Measurements from ENCODE around the gene PNPLA5. TPM values are rescaled to one million over a fixed set of nuclear protein-coding genes. Genes with fewer than 3 reads are reported as not detected.

The PNPLA5 gene
- total and polyA plus RNA-seq, 4 donors, result not detected

DNA sequence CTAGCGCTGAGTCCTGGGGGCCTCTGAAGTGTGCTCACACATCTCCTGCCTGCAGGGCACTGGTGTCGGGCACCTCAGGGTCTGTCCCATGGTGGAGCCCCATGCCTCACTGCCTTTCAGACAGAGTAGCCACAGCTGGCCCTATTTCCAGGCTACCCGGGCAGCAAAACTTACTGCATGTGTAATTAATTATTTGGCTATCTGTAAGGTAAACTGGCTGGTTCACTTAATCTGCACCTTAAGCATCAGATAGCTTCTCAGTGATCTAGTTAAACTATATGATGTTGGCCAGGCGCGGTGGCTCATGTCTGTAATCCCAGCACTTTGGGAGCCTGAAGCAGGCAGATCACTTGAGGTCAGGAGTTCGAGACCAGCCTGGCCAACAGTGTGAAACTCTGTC lies 37.1 kb upstream of the PNPLA5 start:
- DNase-seq, result no peak
- Histone ChIP-seq H3K4me3 (no peak overlapping the region), H3K27me3 (ENCODE audit: control insufficient read depth in 3 of 3, insufficient read depth in 3 of 3, low read length in 2 of 3) (peaks cover 0 to 4% (median 0%) of the 10 kb centered on the region in 3 donors), H3K27ac (ENCODE audit: low read depth in 1 of 2, low read length in 1 of 2) (no peak overlapping the region), H3K9ac (ENCODE audit: insufficient read depth in 1 of 2, low read length in 2 of 2) (no peak overlapping the region), H3K4me1 (ENCODE audit: control insufficient read depth in 5 of 5, insufficient read depth in 5 of 5, low read length in 5 of 5) (peaks cover 0 to 5% (median 0%) of the 10 kb centered on the region in 5 donors), H3K36me3 (ENCODE audit: control insufficient read depth in 4 of 4, insufficient read depth in 4 of 4, low read length in 4 of 4) (no peaks in the 10 kb centered on the region), H3K9me3 (ENCODE audit: control insufficient read depth in 4 of 4, insufficient read depth in 3 of 4, low read length in 3 of 4) (no peaks in the 10 kb centered on the region)
- TF ChIP-seq, protein P1, sequence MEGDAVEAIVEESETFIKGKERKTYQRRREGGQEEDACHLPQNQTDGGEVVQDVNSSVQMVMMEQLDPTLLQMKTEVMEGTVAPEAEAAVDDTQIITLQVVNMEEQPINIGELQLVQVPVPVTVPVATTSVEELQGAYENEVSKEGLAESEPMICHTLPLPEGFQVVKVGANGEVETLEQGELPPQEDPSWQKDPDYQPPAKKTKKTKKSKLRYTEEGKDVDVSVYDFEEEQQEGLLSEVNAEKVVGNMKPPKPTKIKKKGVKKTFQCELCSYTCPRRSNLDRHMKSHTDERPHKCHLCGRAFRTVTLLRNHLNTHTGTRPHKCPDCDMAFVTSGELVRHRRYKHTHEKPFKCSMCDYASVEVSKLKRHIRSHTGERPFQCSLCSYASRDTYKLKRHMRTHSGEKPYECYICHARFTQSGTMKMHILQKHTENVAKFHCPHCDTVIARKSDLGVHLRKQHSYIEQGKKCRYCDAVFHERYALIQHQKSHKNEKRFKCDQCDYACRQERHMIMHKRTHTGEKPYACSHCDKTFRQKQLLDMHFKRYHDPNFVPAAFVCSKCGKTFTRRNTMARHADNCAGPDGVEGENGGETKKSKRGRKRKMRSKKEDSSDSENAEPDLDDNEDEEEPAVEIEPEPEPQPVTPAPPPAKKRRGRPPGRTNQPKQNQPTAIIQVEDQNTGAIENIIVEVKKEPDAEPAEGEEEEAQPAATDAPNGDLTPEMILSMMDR (IDR thresholded peaks at IDR 0.05; ENCODE audit: control extremely low read depth, extremely low read depth), result no peak
- ATAC-seq (ENCODE audit: insufficient read depth, low FRiP score), result no peak
- 88% methylated on average over 6 of the region's 6 CpGs for WGBS, 2 donors

DNA sequence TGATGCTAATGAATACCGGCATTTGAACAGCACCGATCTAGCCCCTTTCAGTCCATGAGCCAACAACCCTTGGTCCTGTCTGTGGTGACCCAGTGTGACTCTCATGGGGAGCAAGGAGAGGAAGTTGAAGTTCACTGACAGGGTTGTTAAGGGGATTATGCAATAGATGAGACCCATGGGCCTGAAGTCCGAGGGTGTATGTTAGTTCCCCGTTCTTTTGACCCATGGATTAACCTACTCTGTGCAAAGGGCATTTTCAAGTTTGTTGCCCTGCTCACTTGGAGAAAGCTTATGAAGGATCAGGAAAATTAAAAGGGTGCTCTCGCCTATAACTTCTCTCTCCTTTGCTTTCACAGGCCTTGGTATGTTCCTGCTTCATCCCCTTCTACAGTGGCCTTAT lies 36.7 kb upstream of the PNPLA5 start:
- no peak overlapping the region for H3K4me3 ChIP-seq
- no peaks in the 10 kb centered on the region for H3K9me3 ChIP-seq (ENCODE audit: control insufficient read depth in 4 of 4, insufficient read depth in 3 of 4, low read length in 3 of 4)
- H3K4me1 ChIP-seq (ENCODE audit: control insufficient read depth in 5 of 5, insufficient read depth in 5 of 5, low read length in 5 of 5), result peaks cover 0 to 6% (median 0%) of the 10 kb centered on the region in 5 donors
- TF ChIP-seq, protein P1 (IDR thresholded peaks at IDR 0.05; ENCODE audit: control extremely low read depth, extremely low read depth), result no peak
- no peak overlapping the region for H3K27ac ChIP-seq (ENCODE audit: low read depth in 1 of 2, low read length in 1 of 2)
- WGBS, 2 donors, result 56 to 78% methylated on average over 5 of the region's 5 CpGs
- no peak overlapping the region for H3K9ac ChIP-seq (ENCODE audit: insufficient read depth in 1 of 2, low read length in 2 of 2)
- no peak for DNase-seq
- H3K27me3 ChIP-seq (ENCODE audit: control insufficient read depth in 3 of 3, insufficient read depth in 3 of 3, low read length in 2 of 3), result peaks cover 0 to 4% (median 0%) of the 10 kb centered on the region in 3 donors
- no peaks in the 10 kb centered on the region for H3K36me3 ChIP-seq (ENCODE audit: control insufficient read depth in 4 of 4, insufficient read depth in 4 of 4, low read length in 4 of 4)
- no peak for ATAC-seq (ENCODE audit: insufficient read depth, low FRiP score)

DNA sequence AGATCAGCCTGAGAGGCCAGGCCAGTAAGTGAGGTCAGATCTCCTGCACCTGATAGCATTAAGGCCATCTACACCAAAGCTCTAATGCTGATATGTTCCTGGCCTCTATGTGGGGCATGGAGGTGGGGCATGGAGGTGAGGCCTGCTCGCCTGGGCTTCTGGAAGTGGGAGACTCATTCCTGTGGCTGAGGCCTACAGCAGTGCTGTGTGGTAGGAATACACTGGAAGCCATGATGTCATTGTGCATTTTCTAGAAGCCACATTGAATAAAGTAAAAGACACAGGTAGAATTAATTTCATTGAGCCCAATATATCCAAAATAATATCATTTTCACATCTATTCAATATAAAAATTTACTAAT lies 34.5 kb upstream of the PNPLA5 start:
- Histone ChIP-seq H3K4me3 (no peak overlapping the region), H3K36me3 (ENCODE audit: control insufficient read depth in 4 of 4, insufficient read depth in 4 of 4, low read length in 4 of 4) (no peaks in the 10 kb centered on the region), H3K27me3 (ENCODE audit: control insufficient read depth in 3 of 3, insufficient read depth in 3 of 3, low read length in 2 of 3) (peaks cover 0 to 4% (median 0%) of the 10 kb centered on the region in 3 donors), H3K9ac (ENCODE audit: insufficient read depth in 1 of 2, low read length in 2 of 2) (no peak overlapping the region), H3K27ac (ENCODE audit: low read depth in 1 of 2, low read length in 1 of 2) (no peak overlapping the region), H3K4me1 (ENCODE audit: control insufficient read depth in 5 of 5, insufficient read depth in 5 of 5, low read length in 5 of 5) (peaks cover 0 to 6% (median 2%) of the 10 kb centered on the region in 5 donors), H3K9me3 (ENCODE audit: control insufficient read depth in 4 of 4, insufficient read depth in 3 of 4, low read length in 3 of 4) (no peaks in the 10 kb centered on the region)
- TF ChIP-seq, protein P1 (IDR thresholded peaks at IDR 0.05; ENCODE audit: control extremely low read depth, extremely low read depth), result no peak
- WGBS, 2 donors, result 90 to 100% methylated on average over 1 of the region's 1 CpG
- DNase-seq (no peak), ATAC-seq (ENCODE audit: insufficient read depth, low FRiP score) (no peak)
